Left hindlimb (tissue), 1 donor: ENCODE data around the gene ACTR3.

Experiments
- DNase-seq: peaks from one replicate; pipeline ENCODE4 v3.0.0-alpha.2; 2018

ACTR3 gene

DNA sequence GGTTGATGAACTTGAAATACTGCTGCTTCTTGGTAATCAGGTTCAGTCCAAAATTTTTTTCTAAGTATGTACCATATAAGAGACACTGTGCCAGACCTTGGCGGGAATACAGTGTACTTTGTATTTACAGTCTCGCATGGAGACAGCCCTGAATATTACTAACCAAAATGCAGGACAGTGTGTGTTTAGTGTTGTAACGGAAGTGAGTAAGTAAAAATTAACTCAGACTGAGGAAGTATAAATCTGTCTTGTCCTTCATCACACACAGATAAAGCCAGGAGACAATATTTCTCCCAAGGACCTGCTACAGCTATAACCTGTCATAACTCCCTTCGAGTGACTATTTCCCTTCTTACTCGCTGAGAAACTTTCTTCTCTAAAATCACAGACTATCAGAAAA lies 76.9 kb downstream of the ACTR3 start:
- DNase-seq: no peak

DNA sequence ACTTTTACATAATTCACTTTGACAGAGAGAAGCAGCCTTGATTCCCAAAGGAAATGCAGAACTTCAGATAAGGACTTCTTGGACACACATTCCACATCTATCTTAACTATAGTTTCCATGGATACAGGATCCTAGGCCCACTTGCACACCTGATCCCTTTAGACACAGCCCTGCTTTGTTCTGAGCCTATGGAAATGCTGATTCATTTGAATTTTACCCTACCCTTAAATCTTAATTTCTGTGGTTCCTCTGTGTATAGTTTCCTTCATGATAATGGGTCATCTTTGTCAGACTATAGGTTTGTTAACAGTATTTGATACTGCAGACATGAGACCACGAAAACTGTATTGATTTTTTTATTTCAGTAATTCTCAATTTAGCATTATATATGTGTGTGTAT lies 77.4 kb downstream of the ACTR3 start:
- no peak for DNase-seq

DNA sequence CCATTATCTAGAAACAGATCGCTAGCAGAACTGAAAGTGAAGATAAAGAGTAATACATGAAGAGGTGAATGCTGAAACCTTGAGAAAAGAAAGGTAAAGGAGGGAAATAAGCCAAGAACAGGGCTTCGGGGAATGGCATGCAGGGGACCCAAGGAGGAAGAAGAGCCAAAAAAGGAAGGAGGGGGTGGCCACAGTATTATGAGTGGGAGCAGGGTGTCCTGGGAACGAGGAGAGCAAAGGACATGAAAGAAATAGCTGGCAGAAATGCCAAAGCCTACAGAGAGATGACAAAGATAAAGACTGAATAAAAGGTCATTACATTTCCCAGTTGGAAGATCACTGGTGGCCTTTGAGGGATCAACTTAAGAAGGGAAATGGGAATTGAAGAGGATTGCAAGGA lies 82.9 kb downstream of the ACTR3 start:
- no peak for DNase-seq

DNA sequence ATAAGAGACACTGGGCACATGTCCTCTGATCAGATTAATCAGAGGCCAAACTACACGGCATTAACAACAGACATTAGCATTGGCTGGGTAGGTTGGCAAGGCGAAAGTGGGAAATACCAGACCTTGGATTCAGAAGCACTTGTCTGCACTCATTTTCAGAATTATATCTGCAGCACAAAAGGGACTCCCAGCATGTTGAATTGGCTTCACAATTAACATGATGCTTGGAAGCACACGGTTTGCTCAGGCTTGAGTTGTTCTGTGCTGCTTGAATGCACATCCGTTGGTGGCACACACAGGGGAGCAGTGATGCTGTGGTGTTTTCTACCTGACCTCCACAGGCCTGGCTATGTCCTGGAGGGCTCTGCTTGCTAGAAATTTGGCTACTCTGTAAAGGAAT lies 83.9 kb downstream of the ACTR3 start:
- no peak for DNase-seq

DNA sequence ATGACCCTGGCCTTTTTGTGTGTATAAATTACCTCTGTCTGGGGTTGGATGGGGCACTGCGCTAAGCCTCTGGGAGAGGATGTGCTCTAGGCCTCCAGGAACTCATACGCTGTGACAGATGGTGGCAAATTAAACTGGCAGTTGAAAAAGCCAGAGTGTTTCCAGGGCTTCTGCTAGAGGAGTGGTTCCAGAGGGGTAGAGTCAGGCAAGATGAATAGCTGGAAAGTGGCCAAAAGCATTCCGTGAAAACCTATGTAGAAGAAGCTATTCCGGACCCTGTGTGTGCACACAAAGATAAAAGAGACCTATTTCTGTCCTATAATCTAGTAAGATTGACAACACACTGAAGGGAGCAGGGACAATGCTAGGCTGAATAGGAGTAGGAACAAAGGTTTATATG lies 84.8 kb downstream of the ACTR3 start:
- DNase-seq: no peak

DNA sequence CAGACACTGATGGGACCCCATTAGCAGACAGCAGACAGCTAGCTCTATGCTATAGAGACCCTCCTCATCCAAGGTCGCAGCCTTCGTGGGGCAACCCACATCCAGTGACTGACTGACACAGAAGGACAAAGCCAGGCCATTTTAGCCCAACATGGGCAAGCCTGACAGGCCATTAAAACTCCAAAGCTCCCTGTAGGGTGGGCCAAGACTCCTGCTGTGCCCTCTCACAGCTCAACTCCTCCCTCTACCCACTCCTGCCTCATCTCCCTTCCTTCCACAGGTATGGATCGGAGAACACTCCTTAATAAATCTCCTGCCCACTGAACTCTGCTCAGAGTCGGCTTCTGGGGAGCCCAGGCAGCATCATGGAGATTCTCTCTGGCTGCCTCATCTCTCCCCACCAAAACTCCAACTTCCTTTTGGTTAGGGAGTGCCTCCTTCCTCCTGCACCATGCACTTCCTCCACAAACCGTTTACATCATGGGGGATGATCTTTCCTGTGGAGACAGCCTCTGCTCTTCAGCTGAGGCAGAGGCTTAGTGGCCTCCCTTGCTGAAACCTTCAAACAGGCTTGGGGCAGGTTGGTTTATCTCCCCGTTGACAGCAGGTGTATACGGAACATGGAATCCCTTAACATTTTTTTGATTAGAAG lies 86.5 kb downstream of the ACTR3 start:
- DNase-seq: no peak

DNA sequence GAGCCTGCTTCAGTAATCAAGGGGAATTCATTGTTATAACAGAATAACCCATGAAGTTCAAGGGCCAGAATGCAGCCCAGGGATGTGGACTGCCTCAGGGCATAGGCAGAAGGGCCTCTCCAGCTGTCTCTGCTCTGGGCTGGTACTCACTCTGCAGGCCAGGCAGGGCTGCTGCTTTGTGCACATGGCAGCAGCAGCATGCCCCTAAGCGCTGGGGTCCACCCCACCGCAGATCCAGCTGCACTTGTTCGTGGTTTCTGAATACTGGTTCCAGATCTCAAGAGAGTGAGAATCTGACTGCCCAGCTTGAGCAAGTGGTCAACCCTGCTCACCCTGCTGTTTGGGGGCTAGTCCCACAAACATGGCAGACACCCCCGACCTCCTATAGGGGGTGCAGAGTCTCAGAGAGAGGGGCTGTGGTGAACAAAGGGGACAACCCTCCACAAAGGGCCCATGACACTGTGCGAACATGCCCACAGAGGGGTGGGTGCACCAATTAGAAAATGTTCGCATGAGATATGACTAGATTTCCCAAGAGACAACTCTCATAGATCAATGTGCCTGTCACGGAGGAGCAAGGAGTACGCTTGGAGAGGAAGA lies 87.3 kb downstream of the ACTR3 start:
- no peak for DNase-seq

DNA sequence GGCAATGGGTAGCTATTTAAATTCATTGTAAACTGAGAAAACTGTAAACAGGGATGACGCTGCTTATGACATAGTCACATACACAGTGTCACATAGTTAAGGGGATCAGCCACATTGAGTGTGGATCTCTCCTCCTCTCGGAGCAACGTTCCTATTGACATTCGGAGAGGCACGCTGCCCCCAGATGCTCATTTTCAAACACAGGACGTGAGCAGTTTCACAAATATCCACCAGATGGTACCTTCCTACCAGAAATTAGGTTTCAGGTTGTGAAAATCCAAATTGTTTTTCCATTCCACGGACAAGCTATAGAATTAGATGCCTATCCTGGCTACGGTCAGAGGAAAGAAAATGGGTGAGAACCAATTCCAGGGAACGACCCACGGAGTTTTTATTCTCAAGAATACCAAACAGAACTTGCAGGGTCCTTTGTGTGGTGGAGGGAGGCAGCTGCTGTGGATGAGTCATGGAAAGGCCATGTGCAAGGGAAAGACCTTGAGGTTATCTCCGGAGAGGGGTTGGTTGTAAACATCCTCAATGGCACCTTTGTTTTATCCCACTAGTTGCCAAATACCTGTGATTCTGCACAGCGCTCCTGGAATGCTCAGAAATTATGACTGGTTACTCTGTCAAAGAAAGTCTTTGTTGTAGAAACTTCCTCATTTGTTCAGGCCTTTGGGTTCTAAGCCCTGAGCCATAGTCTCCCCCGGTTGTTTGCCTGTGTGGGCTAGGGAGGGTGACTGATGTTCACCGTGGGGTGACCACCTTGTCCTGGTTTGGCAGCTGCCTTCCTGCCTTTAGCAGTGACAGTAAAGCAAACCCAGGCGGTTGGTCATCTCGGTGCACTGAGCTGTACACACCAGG lies 88.0 kb downstream of the ACTR3 start:
- no peak for DNase-seq

DNA sequence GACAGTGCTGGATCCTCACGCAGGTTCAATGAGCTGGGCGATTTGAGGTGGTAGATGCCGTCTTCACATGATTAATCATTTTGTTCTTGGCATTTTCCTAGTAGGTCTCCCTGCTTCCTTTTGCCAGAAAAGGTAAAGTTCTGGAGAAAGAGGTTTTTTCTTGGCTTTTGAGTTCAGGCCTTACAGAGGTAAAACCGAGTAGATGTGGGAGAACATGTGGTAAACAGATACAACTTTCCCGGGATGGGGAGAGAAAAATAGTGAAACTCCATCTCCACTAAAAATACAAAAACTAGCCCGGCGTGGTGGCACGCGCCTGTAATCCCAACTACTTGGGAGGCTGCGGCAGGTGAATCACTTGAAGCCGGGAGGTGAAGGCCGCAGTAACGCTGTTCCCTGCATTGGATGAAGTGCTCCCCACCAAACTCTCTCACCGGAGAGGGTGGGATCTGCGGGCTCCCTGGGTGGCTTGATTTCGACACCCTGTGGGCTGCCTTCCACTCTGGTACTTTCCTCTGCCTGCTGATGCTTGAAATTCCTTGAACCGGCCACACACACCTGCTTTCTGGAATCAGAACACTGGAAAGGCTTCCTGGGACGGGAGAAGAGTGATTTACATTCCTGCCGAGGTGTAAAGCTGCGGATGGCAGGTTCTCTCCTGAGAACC lies 88.8 kb downstream of the ACTR3 start:
- DNase-seq: no peak

DNA sequence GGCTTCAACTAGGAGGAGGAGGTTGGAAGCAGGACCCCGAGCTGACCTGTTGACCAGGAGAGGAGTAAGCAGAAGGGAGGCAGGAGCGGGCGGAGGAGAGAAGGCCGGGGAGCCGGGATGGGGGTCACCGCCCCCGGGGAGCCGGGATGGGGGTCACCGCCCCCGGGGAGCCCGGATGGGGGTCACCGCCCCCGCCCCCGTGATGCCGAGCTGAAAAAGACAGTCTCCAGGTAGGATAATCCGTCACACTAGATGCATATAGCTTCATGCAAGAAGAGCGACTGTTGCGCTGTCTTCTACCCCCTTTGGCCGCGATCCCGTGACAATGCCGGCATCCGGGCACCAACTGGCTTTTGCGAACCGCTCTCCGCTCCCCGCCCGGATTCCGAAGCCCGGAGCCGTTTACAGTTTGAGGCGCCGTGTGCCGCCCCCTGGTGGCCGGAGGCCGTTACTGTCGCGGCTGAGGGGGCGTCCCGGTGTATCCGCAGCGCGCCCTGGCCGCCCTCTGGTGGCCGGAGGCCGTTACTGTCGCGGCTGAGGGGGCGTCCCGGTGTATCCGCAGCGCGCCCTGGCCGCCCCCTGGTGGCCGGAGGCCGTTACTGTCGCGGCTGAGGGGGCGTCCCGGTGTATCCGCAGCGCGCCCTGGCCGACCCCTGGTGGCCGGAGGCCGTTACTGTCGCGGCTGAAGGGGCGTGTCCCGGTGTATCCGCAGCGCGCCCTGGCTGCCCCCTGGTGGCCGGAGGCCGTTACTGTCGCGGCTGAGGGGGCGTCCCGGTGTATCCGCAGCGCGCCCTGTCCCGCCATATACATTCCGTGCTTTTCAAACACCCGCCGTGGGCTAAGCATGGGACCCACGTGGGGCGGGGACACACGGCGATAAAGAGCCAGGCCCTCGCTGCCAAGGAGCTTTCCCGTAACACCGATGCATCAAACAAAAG lies 89.6 kb downstream of the ACTR3 start:
- no peak for DNase-seq

DNA sequence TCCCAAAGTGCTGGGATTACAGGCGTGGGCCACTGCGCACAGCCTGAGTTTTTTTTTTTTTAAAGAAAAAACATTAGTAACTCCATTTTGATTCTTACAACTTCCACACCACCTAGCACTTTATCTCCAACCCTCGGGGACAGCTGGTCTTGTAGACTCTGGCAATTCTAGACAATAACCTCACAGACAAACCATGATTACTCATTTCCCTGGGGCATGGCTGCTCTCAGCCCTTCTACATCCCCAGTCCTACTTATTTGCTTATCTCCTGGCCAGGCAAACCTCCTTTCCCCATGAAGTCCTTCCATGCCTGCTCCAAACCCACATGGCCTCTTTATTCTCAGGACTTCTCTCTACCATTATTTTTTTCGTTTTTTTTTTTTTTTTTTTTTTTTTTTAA lies 91.1 kb downstream of the ACTR3 start:
- no peak for DNase-seq

DNA sequence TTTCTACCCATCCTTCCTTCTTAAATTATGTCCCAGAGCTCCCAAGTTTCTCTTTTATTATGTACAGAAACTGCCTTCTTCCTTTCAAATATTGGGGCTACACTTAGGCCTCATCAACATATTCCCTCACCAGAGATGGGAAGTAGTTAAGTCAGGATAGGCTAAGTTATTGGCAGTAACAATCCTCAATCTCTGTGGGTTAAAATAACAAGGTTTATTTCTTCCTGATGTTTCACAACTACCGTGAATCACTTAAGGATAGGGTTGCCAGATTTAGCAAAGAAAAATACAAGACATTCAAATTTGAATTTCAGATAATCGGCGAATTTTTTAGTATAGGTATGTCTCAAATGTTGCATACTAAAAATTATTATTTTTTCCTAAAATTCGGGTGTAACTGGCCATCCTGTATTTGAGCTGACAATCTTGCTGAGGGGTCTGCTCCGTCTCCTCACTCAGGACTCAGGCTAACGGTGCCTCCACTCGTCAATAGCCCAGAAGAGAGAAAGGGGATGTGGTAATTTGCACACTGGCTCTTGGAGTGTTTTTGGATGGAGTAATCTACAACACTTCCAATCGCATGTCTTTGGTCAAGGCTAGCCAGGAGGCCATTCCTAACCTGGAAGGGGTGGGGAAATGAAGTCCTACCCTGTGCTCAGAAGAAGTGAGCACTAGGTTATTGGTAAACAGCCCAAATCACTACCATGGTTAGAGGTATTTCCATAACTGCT lies 91.7 kb downstream of the ACTR3 start:
- DNase-seq: no peak

DNA sequence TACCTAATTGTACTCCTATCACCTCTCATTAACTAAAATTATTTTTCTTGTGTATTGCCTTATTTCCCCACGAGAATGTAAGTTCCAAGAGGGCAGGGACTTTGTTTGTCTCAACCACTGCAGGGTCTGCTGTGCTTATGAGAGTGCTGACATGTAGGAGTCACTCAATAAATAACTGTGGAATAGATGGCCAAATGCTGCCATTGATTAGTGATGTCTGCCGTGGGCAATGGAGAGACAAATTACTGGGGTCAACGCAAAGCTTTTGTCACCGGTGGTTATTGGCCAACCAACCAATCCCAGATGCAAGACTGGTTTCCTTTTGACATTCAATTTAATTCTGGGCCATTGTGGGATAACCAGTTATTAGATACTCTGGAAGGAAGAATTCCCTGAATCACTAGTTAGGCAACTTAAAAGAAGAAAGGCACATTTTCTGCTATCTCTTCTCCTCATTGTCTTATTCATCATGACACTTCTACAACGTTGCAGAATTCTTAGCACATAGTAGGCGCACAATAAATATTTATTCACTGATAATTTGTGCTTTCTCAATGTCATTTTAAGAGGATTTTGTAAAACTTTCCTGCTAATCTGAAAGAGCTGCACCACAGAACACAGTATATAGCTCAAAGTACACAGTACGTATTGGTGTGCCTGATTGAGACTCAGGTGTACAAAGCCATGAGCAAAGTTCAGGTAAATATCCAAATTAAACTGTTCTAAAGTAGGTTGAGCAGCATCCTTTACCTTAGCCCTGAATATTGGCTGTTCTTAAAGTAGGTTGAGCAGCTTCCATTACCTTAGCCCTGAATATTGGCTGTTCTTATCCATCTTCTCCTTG lies 95.9 kb downstream of the ACTR3 start:
- no peak for DNase-seq

DNA sequence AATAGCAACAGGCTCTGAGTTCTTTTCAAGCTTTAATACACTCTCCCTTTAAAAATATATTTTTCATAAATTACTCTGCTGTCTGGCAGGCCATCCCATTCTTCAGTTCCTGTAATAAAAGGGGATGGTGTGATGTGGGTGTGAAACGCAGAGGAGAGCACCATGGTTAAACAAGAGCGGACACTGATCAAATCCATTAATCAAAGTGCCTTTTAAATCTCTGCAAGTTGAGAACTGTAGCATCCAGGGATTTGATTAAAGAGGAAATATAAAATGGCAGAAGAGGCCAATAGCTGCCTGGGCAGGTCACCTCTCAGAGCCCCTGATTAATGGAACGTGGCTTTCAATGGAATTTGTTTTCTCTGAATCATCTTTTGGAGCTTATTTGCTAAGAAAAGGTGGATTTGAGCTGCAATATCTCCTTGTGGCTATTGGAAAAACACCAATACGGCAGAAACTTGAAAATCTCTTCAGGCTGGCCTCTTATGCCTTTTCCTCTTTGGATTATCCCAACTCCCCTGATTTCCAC lies 96.9 kb downstream of the ACTR3 start:
- DNase-seq: no peak

DNA sequence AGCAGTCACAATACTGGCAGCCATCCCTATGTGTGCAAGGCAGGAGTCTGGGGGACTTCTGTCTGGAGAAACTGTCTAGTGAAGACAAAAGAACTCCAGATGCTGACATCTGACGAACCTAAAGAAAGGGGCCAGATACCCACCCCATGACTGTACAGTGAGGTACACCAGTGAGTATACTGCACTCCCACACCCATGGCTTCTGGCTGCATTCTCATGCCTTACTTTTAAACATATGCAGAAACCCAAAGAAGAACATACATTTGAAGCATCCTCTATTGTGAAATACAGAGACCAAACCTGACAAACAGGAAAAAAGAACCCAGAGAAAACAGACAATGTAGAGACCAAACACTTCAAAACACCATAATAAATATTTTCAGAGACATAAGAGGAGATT lies 102.2 kb downstream of the ACTR3 start:
- DNase-seq: no peak

DNA sequence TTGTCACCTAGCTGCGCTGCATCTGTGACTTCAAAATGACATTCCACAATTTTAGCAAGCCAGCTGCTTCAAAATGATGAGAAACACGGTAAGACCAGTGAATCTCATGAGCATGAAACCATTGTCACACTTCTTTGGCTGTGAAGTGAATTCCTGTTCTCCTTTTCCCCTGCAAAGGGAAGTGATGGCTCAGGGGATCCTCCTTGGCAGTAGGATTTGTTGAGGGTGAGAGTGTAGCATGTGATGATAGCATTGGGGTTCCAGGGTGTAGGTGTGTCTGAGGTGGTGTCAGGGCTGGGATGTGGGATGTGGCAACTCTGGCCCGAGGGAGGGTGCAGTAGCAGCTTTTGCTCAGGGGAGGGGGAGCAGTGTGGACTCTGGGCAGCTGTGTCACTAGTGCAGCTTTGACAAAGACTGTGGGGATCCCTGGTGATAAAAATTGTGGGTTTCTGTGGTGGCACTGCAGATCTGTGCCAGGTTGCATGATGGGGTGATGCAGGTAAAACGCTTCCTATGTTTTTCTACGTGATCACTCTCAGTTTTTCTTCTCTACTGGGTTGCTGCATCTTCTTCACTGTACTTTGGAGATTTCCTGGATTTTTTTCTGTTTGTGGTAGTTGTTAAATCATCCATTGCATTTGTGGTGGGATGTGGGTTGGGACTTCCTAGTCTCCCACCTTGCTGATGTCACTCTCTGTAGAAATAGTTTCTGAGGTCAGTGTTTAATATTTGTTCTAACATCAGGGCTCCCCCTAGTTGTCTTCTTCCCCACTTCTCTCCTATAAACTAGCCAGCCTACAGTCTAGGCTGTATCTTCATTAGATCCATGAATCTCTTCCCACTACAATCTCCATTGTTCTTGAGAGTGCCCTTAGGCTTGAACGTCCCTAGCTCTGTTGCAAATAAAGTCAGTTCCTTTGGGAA lies 107.0 kb downstream of the ACTR3 start:
- no peak for DNase-seq

DNA sequence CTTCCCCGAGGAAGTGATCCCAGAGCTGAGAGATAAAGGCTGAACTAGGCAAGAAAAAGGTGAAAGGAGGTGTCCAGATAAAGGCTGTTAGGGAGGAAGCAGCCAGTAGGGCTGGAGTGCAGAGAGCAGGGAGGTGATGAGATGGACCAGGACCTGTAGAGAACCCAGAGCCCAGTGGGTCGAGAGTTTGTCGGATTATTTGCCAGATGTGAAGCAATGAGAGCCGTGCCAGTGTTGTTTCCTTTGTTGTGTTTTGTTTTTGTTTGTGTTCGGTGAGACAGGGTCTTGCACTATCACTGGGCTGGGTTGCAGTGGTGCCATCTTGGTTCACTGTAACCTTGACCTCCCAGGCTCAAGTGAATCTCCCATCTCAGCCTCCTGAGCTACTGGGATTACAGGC lies 111.3 kb downstream of the ACTR3 start:
- DNase-seq: no peak

DNA sequence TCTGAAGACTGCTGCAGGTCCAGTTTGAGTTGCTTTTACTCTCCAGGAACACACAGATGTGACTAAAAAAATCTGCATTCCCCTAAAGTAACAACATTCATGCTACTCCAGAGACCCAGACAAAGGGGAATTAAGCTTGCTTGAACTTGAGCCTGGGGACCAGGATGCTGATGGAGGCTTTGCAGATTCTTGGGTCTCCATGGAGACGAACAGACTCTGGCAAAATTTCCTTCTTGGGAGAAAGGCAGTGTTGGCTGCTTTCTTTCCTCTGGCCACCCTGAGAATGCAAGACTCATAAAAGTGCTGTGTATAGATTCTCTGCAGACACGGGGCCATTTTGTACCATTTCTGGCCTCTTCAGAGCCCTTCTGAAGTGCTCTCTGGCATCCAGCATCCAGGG lies 112.0 kb downstream of the ACTR3 start:
- no peak for DNase-seq

DNA sequence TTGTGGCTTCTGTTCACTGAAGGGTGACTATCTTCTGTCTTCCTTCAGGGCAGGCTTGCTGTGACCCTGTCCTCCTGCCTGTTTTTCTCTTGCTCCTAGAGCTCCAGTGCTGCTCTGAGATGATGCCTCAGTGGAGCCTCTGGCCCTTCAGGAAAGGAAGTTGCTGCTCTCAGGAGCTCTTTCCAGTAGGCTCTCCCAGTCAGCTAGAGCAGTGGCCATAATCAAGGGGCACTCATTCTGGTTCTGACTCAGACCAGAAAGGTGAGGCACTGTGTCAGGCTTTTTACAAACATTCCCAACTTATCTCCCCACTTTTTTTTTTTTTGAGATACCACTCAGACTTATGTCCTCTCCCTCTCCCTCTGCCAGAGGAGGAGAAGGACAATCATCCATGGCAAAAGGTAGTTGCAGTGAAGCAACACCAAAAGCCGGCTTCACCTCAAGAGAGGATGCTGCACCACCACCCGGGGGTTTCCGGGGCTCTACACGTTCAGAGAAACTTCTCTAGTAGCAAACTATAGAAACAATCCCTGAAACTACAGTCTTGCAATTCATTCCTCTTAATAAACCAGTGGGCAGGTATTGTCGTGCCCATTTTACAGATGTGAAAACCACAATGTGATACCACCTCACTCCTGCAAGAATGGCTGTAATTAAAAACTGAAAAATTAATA lies 115.4 kb downstream of the ACTR3 start:
- no peak for DNase-seq
